GM23248 (cell line): Measurements from ENCODE around the gene TBC1D12.

Source experiments
- EZH2 ChIP-seq: fragments of 200-600 bp; sonication (generic); IDR thresholded peaks from 2 replicates; pipeline ENCODE4 v1.6.1; 2018; ENCODE audit warnings: antibody characterized with exemption, mild to moderate bottlenecking; ENCODE audit not compliant: insufficient read depth, poor library complexity, severe bottlenecking
- EZH2phosphoT487 ChIP-seq: fragments of 200-600 bp; sonication (generic); IDR thresholded peaks from 2 replicates; pipeline ENCODE4 v1.6.1; 2018; ENCODE audit warnings: antibody characterized with exemption, moderate library complexity, mild to moderate bottlenecking, low read depth; ENCODE audit not compliant: insufficient read depth

- TF ChIP-seq EZH2: no peak
- no peak for TF ChIP-seq EZH2phosphoT487
These were observed 59.8 kb downstream of the TBC1D12 start for GRCh38 chr10:94462130-94462529.
